Subcutaneous abdominal adipose tissue (tissue), 5 donors: ENCODE data around the gene UROS.

ENCODE experiments used
- H3K27ac ChIP-seq: one replicate; pipeline ENCODE4 v1.7.0; 2013; ENCODE audit warnings: low read depth, mild to moderate bottlenecking, inconsistent platforms, low read length, moderate library complexity
- H3K27me3 ChIP-seq, 5 donors: one replicate each; pipeline ENCODE4 v1.7.0; 2013; ENCODE audit warnings: low read length in 5 of 5, inconsistent platforms in 1 of 5; ENCODE audit not compliant: control insufficient read depth in 5 of 5, insufficient read depth in 4 of 5
- H3K36me3 ChIP-seq, 5 donors: one replicate each; pipeline ENCODE4 v1.7.0; 2013; ENCODE audit warnings: low read length in 5 of 5; ENCODE audit not compliant: control insufficient read depth in 5 of 5, insufficient read depth in 5 of 5
- H3K4me1 ChIP-seq, 5 donors: one replicate each; pipeline ENCODE4 v1.7.0; 2013; ENCODE audit warnings: low read length in 5 of 5, mild to moderate bottlenecking in 3 of 5, moderate library complexity in 1 of 5; ENCODE audit not compliant: control insufficient read depth in 5 of 5, insufficient read depth in 5 of 5
- H3K4me3 ChIP-seq, 5 donors: one replicate each; pipeline ENCODE4 v1.7.0; 2013; ENCODE audit warnings: low read length in 5 of 5, low read depth in 1 of 5
- H3K9ac ChIP-seq, 5 donors: one replicate each; pipeline ENCODE4 v1.7.0; 2013; ENCODE audit warnings: low read length in 5 of 5, mild to moderate bottlenecking in 4 of 5, moderate library complexity in 3 of 5
- H3K9me3 ChIP-seq, 5 donors: one replicate each; pipeline ENCODE4 v1.7.0; 2013; ENCODE audit warnings: low read length in 5 of 5; ENCODE audit not compliant: control insufficient read depth in 5 of 5
- donor health status: healthy.
- donor health status: healthy.
- donor health status: healthy.
- donor health status: healthy.
- donor health status: healthy.

Gene UROS

DNA sequence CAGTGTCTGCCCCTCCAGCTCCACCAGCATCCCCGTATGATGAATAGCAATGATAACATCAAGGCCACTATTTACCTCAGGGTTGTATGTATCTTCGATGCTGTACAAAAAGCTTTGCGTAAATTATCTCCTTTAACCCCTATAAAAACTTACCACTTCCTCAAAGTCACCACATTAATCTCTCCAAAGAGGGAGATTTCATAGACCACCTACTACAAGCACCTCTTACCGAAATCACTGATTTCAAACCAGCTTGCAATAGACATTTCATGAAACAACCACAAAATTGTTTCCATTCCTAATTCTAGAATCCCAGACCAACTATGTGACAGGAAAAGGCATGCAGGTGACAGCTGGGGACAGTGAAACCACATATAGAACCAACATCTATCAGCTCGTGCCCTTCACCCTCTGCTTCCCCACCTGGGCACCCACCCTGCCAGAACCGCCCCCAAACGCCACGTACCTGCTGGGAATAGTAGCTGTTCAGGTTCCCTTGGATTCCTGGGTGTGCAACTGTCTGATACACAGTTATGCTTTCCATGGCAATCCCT is 27.3 kb downstream of the UROS start:
- H3K36me3 ChIP-seq = peaks cover 8 to 78% (median 58%) of the 10 kb centered on the region in 5 donors
- no peak overlapping the region for H3K9ac ChIP-seq
- H3K9me3 ChIP-seq = no peaks in the 10 kb centered on the region
- H3K27ac ChIP-seq = no peak overlapping the region
- H3K4me1 ChIP-seq = no peaks in the 10 kb centered on the region
- no peaks in the 10 kb centered on the region for H3K27me3 ChIP-seq
- no peak overlapping the region for H3K4me3 ChIP-seq

DNA sequence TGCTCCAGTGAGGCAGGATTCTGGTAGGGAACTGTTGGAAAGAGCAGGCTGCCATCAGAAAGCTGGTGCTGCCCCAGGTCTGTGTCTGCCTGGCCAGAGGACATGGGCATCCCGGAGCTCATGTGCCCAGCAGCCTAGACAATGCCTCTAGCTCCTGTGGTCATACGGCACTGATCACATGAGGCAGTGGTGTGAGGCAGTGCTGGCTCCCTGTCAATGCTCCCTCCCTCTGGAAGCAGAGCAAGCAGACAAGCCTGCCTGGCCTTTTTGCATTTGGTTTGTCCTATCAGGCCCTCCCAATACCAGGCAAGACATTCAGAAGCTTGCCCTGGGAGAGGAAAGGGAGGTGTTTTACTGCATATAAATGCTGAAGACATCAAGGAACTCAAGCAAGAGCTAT is 27.9 kb downstream of the UROS start:
- H3K9me3 ChIP-seq = no peaks in the 10 kb centered on the region
- H3K4me3 ChIP-seq = no peak overlapping the region
- H3K27ac ChIP-seq = no peak overlapping the region
- H3K9ac ChIP-seq = no peak overlapping the region
- no peaks in the 10 kb centered on the region for H3K27me3 ChIP-seq
- peaks cover 8 to 75% (median 58%) of the 10 kb centered on the region in 5 donors for H3K36me3 ChIP-seq
- no peaks in the 10 kb centered on the region for H3K4me1 ChIP-seq

DNA sequence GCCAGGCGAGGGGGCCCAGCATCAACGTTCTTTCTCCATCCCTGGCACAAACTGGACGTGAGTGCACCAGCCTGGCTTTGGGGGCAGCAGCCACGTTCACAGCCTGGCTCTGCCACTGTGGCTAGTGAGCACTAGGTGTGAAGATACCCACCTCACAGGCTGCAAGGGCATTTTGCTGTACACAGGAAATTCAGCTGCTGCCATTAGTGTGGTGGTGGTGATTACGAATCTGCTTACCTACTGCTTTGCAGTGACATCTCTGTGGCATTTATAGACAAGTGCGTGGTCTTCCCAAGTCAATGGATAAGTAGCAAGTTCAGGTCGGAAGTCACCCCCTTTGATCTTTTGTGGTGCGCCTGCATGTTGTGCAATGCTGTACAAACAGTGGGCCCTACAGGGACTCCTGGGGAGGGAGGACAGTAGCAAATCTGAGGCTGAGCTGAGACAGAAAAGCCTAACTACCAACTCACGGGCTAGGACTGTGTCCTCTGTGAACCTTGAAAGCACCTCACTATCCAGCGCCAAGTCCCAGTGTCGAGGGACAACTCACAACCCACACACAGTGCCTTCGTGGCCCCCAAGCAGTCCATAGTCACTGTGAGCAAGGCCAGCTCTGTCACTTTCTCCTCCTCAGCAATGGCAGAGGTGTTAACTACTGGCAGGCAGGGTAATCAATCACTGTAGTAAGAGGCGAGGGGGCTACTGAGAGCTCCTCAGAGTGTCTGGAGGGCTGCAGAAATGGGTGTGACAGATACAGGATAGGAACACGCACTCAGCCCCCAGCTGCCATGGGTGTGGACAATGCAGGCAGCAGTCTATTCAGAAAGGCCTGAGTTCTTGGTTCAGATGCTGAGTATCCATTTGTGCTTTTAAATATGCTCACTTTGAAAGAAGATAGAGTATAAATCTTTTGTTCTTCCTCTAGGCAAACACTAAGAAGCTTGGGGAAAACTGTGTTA is 30.4 kb downstream of the UROS start:
- Histone ChIP-seq H3K9me3 (no peaks in the 10 kb centered on the region), H3K36me3 (peaks cover 14 to 82% (median 75%) of the 10 kb centered on the region in 5 donors), H3K27ac (no peak overlapping the region), H3K27me3 (no peaks in the 10 kb centered on the region), H3K4me1 (peaks cover 0 to 3% (median 0%) of the 10 kb centered on the region in 5 donors), H3K9ac (no peak overlapping the region), H3K4me3 (no peak overlapping the region)

DNA sequence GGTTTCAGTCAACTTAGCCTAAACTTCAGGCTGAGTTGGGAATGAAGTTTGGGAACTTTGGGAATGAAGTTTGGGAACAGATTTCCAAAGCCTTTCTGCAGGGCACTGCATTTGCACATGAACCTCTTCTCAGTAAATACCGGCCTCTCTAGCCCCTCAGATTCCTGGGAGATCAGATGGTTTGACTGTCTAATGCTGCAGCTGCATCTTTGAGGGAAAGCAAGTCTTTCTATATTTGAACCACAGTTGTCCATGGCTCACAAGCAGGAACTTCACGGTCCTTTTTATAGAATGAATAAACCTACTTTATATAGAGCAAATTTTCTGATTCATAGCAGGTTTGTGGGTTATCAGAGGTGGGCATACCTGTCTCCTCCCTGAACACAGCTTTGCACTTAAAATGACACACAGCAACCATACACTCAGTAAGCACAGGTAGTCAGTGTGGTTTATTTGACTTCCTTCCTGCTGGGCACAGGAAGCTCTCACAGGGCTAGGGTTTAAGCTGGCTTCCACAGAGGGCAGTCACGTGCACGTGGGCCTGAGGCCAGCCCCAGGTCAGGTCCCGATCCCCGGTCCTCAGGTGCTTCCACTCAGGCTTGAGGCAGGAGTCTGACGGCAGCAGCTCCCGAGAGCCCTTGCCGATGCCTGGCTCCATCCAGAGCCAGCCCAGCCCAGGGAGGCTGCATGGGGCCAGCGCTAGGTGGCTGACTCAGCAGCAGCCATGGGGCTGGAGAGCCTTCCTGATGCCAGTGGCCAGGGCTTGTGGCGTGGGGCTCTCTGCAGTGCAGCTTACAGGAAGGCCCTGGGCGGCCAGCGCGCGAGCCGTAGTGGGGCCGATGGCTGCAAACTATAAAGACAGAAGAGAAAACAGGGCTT is 34.7 kb downstream of the UROS start:
- Histone ChIP-seq H3K27ac (no peak overlapping the region), H3K4me3 (no peak overlapping the region), H3K4me1 (peaks cover 0 to 3% (median 0%) of the 10 kb centered on the region in 5 donors), H3K9me3 (no peaks in the 10 kb centered on the region), H3K27me3 (no peaks in the 10 kb centered on the region), H3K36me3 (peaks cover 11 to 47% (median 41%) of the 10 kb centered on the region in 5 donors), H3K9ac (no peak overlapping the region)

DNA sequence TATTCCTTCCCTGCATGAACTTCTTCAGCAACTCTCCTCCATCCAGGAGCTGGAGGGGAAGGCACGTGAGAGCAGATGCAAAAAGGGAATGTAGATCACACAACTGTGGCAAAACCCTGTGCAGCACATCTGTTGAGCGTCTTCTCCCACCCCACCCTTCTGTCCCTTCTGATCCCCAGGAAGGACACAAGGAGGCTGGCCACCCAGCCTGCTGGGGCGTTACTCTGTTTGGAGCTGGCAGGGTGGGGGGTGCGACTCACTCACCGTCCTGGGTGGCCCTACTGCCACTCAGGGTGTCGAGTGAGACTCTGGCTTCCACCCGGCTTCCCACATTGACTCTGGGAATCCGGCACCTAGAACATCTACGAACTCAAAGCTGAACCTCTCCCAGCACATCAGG is 37.3 kb downstream of the UROS start:
- Histone ChIP-seq H3K36me3 (peaks cover 8 to 30% (median 25%) of the 10 kb centered on the region in 5 donors), H3K27ac (no peak overlapping the region), H3K27me3 (no peaks in the 10 kb centered on the region), H3K4me1 (peaks cover 0 to 3% (median 0%) of the 10 kb centered on the region in 5 donors), H3K9me3 (no peaks in the 10 kb centered on the region), H3K4me3 (no peak overlapping the region), H3K9ac (no peak overlapping the region)

DNA sequence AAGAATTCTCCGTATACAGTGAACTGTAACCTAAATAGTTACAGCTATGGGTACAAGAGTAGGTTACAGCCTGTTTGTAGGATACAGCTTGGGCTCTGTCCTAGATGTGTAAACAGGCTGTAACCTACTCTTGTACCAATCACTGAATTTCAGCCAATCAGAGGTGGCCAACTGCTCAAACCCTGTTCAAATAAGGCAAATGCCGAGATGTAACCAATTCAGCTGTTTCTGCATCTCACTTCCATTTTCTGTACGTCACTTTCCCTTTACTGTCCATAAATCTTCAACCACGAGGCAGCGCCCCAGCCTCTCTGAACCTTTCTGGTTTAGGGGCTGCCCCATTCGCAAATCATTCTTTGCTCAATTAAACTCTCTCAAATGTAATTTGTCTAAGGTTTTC is 39.1 kb downstream of the UROS start:
- Histone ChIP-seq H3K27me3 (no peaks in the 10 kb centered on the region), H3K27ac (no peak overlapping the region), H3K4me3 (no peak overlapping the region), H3K9ac (no peak overlapping the region), H3K36me3 (peaks cover 8 to 19% (median 14%) of the 10 kb centered on the region in 5 donors), H3K9me3 (peaks cover 0 to 3% (median 0%) of the 10 kb centered on the region in 5 donors), H3K4me1 (peaks cover 0 to 3% (median 0%) of the 10 kb centered on the region in 5 donors)

DNA sequence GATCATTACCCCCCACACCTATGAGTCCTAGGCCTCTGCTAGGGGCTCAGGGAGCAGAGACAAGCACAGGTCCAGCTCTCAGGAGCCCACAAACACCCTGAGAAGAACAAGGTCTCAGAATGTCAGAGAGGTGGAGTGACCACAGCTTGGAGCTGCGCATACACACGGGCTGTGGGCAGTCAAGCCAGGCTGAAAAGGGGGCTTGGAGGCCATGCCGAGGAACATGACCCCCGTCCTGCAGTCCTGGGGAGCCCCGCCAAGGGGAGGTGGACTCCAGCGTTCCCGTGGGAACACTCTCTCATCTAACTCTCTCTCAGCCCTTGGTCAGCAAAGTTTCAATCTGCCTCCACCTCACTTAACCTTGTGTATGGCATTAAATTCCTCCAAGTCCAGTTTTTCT is 39.6 kb downstream of the UROS start:
- H3K4me1 ChIP-seq = peaks cover 0 to under 1% (median 0%) of the 10 kb centered on the region in 5 donors
- H3K9ac ChIP-seq = no peak overlapping the region
- H3K9me3 ChIP-seq = peaks cover 0 to 3% (median 0%) of the 10 kb centered on the region in 5 donors
- H3K36me3 ChIP-seq = peaks cover 7 to 13% (median 9%) of the 10 kb centered on the region in 5 donors
- H3K27ac ChIP-seq = no peak overlapping the region
- no peaks in the 10 kb centered on the region for H3K27me3 ChIP-seq
- H3K4me3 ChIP-seq = no peak overlapping the region

DNA sequence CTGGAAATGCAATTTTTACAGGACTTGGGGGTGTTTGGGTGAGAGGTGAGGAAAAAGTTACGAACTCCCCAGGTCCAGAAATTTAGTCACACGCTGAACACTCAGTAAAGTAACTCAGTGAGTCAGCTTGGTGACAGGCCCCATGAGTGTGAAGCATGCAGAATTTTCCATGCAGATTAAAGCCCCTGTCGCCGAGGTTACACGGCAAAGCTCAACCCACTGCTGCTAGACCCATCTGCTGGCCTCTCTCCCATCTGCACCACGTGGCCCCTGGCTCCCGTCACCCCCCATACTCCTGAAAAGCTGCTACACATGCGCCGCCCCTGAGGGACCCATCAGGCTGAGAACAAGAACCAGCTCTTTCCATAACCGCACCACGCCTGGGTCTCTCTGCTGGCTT is 40.4 kb downstream of the UROS start:
- Histone ChIP-seq H3K27me3 (no peaks in the 10 kb centered on the region), H3K9ac (no peak overlapping the region), H3K27ac (no peak overlapping the region), H3K4me1 (no peaks in the 10 kb centered on the region), H3K9me3 (peaks cover 0 to 3% (median 0%) of the 10 kb centered on the region in 5 donors), H3K36me3 (peaks cover 0 to 6% (median 2%) of the 10 kb centered on the region in 5 donors), H3K4me3 (no peak overlapping the region)

DNA sequence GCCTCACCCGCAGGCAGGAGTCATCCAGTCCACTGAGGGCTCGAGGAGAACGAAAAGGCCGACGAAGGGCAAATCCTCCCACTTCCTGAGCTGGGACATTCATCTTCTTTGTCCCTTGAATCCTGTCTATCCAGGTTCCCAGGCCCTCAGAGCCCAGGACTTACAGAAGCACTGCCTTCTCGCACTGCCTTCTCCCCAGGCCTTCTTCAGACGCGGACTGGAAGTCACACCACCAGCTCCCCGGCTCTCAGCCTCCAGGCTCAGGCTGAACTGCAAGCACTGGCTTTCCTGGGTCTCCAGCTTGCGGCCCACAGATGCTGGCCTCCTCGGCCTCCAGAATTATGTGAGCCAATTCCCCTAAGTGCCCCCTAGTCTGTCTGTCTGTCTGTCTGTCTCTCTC is 41.0 kb downstream of the UROS start:
- H3K27me3 ChIP-seq = no peaks in the 10 kb centered on the region
- H3K9ac ChIP-seq = no peak overlapping the region
- peaks cover 0 to 3% (median 0%) of the 10 kb centered on the region in 5 donors for H3K9me3 ChIP-seq
- H3K36me3 ChIP-seq = peaks cover 0 to 3% (median 0%) of the 10 kb centered on the region in 5 donors
- no peak overlapping the region for H3K27ac ChIP-seq
- no peaks in the 10 kb centered on the region for H3K4me1 ChIP-seq
- H3K4me3 ChIP-seq = no peak overlapping the region
